ENCODE results near the gene SNTA1.

- TF ChIP-seq POLR2A (IDR thresholded peaks at IDR 0.05) (no peak), CTCF (IDR thresholded peaks at IDR 0.05) (no peak), EP300 (IDR thresholded peaks at IDR 0.05) (no peak)
These were observed 2.5 kb upstream of the SNTA1 start for GRCh38 chr20:33445881-33446625.

Data from tibial nerve (tissue), 4 donors.